ENCODE measurements around the gene TRAPPC2L. TPM values are rescaled to one million over a fixed set of nuclear protein-coding genes. Genes with fewer than 3 reads are reported as not detected.
A peak's percentile ranks its signal among the peaks of the same experiment; 100 is the strongest.

TRAPPC2L gene
- total and polyA plus RNA-seq, 2 of the 13 experiments (the other 11 are each of a cell fraction or from before 2014, with no cell fraction given), result 96.3 to 107 TPM

DNA sequence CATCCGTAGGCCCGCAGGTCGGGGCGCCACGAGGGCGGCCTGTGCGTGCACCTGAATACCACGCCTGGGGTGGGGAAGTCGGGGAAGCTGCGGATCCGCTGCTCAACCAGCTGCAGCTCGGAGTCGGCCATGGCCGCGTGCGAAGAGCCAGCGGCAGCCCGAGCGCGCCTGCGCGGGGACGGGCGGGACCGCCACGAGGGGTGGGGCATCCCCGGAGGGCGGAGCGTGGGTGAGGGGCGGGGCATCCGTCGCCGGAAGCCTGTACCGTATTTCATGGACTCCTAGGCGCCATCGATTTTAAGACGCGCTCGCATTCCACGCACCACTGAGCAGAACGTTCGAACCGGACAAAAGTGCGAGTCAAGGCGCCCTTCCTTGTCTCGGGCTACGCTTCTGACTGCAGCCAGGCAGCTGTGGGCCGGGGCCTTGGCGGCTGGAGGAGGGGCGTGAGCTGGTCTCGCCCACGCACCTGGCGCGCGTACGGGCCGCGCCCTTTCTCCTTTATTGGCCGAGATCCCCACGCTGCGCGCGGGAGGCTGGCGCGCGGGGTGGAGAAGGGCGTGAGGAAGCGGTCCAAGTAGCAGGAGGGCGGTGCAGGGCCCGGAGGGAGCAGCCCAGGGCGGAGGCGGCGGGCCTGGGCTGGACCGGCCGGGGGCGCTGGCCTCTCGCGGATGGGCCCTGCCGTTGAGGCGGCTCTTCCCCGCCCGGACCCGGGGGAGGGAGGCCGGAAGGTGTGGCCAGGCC, 45.0 kb upstream of the TRAPPC2L start, which contains the start of gene APRT (continued):
- TF ChIP-seq ZNF251 (CRISPR knock-in tag; IDR thresholded peaks at IDR 0.05), result no peak
- TF ChIP-seq ZNF367 (CRISPR knock-in tag; IDR thresholded peaks at IDR 0.05; ENCODE audit: borderline replicate concordance), result no peak
- TF ChIP-seq RFXAP (CRISPR knock-in tag; IDR thresholded peaks at IDR 0.05; ENCODE audit: borderline replicate concordance), result no peak
- TF ChIP-seq DPF2 (CRISPR knock-in tag; IDR thresholded peaks at IDR 0.05; ENCODE audit: borderline replicate concordance, low read depth), result no peak; the same call in 1 of the 2 replicates
- peak; percentile 85; the same call in 1 of the 2 replicates for TF ChIP-seq MTA1 (CRISPR knock-in tag; IDR thresholded peaks at IDR 0.05; ENCODE audit: borderline replicate concordance)
- TF ChIP-seq KAT2B (IDR thresholded peaks at IDR 0.05; ENCODE audit: borderline replicate concordance, low read depth, low read length), result no peak
- TF ChIP-seq, protein P1, sequence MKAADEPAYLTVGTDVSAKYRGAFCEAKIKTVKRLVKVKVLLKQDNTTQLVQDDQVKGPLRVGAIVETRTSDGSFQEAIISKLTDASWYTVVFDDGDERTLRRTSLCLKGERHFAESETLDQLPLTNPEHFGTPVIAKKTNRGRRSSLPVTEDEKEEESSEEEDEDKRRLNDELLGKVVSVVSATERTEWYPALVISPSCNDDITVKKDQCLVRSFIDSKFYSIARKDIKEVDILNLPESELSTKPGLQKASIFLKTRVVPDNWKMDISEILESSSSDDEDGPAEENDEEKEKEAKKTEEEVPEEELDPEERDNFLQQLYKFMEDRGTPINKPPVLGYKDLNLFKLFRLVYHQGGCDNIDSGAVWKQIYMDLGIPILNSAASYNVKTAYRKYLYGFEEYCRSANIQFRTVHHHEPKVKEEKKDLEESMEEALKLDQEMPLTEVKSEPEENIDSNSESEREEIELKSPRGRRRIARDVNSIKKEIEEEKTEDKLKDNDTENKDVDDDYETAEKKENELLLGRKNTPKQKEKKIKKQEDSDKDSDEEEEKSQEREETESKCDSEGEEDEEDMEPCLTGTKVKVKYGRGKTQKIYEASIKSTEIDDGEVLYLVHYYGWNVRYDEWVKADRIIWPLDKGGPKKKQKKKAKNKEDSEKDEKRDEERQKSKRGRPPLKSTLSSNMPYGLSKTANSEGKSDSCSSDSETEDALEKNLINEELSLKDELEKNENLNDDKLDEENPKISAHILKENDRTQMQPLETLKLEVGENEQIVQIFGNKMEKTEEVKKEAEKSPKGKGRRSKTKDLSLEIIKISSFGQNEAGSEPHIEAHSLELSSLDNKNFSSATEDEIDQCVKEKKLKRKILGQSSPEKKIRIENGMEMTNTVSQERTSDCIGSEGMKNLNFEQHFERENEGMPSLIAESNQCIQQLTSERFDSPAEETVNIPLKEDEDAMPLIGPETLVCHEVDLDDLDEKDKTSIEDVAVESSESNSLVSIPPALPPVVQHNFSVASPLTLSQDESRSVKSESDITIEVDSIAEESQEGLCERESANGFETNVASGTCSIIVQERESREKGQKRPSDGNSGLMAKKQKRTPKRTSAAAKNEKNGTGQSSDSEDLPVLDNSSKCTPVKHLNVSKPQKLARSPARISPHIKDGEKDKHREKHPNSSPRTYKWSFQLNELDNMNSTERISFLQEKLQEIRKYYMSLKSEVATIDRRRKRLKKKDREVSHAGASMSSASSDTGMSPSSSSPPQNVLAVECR (CRISPR knock-in tag; IDR thresholded peaks at IDR 0.05; ENCODE audit: borderline replicate concordance), result peak; percentile 93
- TF ChIP-seq ZNF558 (CRISPR knock-in tag; IDR thresholded peaks at IDR 0.05; ENCODE audit: borderline replicate concordance), result no peak; the same call in 1 of the 2 replicates
- TF ChIP-seq ZNF550 (CRISPR knock-in tag; IDR thresholded peaks at IDR 0.05; ENCODE audit: borderline replicate concordance), result peak; percentile 81; the same call in 1 of the 2 replicates
- TF ChIP-seq EHMT2 (IDR thresholded peaks at IDR 0.05; ENCODE audit: borderline replicate concordance, low read depth, low read length), result no peak
- no peak for TF ChIP-seq ATM (IDR thresholded peaks at IDR 0.05; ENCODE audit: borderline replicate concordance)
- TF ChIP-seq, protein P2, sequence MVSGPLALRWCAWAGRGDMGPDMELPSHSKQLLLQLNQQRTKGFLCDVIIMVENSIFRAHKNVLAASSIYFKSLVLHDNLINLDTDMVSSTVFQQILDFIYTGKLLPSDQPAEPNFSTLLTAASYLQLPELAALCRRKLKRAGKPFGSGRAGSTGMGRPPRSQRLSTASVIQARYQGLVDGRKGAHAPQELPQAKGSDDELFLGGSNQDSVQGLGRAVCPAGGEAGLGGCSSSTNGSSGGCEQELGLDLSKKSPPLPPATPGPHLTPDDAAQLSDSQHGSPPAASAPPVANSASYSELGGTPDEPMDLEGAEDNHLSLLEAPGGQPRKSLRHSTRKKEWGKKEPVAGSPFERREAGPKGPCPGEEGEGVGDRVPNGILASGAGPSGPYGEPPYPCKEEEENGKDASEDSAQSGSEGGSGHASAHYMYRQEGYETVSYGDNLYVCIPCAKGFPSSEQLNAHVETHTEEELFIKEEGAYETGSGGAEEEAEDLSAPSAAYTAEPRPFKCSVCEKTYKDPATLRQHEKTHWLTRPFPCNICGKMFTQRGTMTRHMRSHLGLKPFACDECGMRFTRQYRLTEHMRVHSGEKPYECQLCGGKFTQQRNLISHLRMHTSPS (CRISPR knock-in tag; IDR thresholded peaks at IDR 0.05; ENCODE audit: low read depth), result peak; percentile 60; the same call in 1 of the 2 replicates
- no peak for TF ChIP-seq ZNF432 (CRISPR knock-in tag; IDR thresholded peaks at IDR 0.05; ENCODE audit: borderline replicate concordance)
- peak; percentile 35; the same call in 1 of the 2 replicates for TF ChIP-seq SNAI1 (CRISPR knock-in tag; IDR thresholded peaks at IDR 0.05; ENCODE audit: borderline replicate concordance)
- TF ChIP-seq RBFOX2 (IDR thresholded peaks at IDR 0.05; ENCODE audit: low read depth, low read length), result peak; percentile 98
- no peak for TF ChIP-seq FIP1L1 (IDR thresholded peaks at IDR 0.05; ENCODE audit: borderline replicate concordance, insufficient read depth, low read depth, low read length)
- TF ChIP-seq, protein P3, sequence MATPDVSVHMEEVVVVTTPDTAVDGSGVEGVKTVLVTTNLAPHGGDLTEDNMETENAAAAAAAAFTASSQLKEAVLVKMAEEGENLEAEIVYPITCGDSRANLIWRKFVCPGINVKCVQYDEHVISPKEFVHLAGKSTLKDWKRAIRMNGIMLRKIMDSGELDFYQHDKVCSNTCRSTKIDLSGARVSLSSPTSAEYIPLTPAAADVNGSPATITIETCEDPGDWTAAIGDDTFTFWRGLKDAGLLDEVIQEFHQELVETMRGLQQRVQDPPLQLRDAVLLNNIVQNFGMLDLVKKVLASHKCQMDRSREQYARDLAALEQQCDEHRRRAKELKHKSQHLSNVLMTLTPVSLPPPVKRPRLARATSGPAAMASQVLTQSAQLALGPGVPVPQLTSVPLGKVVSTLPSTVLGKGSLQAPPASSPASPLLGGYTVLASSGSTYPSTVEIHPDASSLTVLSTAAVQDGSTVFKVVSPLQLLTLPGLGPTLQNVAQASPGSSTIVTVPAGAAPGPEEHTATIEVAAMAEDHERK (CRISPR knock-in tag; IDR thresholded peaks at IDR 0.05; ENCODE audit: low read depth), result no peak
- TF ChIP-seq ZNF878 (CRISPR knock-in tag; IDR thresholded peaks at IDR 0.05), result no peak
- TF ChIP-seq RXRB (CRISPR knock-in tag; IDR thresholded peaks at IDR 0.05; ENCODE audit: borderline replicate concordance), result peak; percentile 60; the same call in 1 of the 2 replicates
- peak in 1 of 2 experiments; percentile 94; a peak in 2 of 4 replicates for TF ChIP-seq POLR2A (IDR thresholded peaks at IDR 0.05; ENCODE audit: insufficient read depth in 1 of 2, low read depth in 2 of 2, low read length in 2 of 2)

All from HepG2 (cell line).